Measurements from ENCODE around the gene PRKAG2. TPM values are rescaled to one million over a fixed set of nuclear protein-coding genes. Genes with fewer than 3 reads are reported as not detected.
"Not testable (repeated sequence)": the region's sequence is repeated elsewhere in the genome, so short reads cannot be mapped to it uniquely, and the experiment has no call there.

Gene PRKAG2
- total RNA-seq, 1 experiment from 2014 or later: 22.1 TPM

DNA sequence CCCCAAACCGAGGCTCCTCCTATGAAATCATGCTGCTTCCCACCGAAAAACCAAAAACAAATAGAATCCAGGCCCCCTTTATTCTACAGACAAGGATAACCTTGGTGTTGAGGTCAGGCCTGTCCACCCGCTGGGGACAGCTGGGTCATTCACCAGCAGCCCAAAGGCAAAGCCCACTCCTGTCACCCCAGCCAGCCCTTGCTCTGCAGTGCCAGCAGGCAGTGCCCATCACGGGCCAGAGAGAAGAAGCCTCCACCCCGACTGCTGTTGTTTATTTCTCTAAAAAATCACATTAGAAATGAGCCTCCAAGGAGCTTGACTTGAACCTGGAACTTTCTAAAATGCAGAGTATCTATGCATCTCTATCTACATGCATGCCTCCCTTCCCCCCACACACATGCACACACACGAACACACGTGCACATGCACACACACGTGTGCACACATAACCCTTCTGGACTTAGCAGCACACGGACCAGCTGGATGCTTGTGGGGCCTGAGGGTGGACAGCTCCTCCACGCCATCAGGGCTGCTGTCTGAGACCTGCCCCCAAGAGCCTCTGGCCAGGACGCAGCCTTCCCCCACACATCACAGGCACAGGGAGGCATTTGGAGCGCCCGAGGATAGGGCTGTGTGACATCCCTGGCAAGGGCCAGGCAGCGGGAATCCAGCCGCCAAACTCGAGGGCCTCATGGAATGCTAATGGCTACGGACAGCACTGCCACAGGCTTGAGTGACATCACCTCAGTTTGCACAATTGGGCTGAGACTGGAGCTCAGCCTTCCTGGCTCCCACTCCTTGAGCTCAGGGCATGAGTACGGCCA is 22.8 kb downstream of the PRKAG2 start:
- DNase-seq (ENCODE audit: extremely low read depth, low read depth): no peak

DNA sequence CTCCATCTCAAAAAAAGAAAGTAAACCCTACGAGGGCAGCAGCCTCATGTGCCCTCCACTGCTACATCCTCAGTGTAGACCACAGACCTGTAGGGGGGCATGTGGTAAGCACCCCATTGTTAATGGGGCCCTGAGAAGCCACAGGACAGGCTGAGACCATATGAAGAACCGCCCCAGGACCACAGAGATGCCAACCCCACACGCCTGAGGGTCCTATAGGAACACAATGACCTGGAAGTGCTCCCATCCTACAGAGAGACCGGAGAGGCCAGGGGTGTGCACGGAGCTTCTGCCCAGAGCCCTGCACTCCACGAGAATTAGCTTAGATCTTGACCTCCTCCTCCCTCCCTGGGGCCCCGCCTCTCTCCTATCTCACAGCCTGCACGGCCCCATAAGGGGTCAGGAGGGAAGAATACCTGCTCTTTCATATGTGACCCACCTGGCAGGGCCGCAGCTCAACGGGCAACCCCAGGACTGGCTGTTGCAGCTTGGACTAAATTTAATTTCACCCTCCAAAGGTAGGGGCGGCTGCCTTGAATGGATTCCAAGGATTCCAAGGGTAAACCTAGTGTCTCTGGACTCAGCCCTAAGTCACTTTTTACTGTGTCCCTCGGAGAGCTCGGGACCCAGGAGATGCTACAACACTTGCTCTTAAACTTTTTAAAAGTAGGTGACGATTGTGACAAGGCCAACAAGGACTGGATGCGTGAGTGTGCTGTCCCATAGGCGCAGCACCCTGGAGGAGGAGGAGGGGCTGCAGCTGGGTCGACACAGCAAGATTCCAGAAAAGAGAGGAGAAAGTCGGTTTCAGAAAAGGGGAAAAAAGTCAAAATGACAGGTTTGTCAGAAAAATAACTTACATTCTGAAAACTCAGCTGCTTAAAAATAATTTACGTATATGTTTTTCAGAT is 24.2 kb downstream of the PRKAG2 start:
- DNase-seq (ENCODE audit: extremely low read depth, low read depth): no peak

DNA sequence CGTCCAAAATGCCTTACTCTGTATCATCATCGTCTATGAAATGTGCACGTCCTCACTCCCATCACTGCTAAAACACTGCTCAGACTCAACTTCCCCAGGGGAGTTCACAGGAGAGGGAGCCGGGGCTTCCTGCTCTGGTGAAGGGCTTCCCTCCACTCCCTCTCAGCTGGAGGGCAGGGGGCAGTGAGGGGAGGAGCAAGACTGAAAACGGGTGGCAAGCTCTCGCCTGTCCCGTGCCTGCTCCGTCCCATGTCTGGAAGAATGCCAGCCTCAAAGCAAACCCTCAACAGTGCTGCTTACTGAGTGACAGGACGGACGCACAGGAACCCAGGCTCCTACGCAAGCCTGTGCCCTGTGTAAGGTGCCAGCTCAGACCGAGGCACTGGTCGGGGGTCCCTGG is 25.1 kb downstream of the PRKAG2 start:
- DNase-seq (ENCODE audit: extremely low read depth, low read depth): no peak

DNA sequence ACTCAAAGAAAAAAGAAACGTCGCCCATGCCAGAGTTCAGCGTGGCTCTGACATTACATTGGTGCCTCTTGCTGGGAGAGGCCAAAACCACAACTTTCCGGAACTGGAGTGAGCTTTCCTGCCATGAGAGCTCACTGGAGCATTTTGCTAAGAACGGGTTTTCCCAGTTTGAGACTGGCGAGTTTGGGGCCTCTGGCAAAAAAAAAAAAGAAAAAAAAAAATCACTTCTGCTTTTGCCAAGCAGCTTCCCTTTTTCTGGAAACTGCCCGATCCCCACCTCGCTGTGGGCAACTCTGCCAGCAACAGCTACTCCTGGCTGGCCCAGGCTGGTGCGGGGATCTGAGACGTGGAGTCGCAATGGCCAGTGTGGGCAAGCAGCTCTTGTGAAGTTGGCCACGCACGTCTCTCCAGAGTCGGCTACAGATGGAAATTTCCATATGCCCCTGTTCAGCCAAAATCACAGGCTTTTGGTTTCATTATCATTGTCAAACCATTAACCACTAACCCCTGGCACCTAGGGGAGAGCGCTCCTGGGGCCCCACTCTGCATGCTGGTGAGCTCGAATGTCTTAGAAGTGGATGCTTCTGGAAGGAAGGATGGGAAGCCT is 25.7 kb downstream of the PRKAG2 start:
- DNase-seq (ENCODE audit: extremely low read depth, low read depth): no peak

DNA sequence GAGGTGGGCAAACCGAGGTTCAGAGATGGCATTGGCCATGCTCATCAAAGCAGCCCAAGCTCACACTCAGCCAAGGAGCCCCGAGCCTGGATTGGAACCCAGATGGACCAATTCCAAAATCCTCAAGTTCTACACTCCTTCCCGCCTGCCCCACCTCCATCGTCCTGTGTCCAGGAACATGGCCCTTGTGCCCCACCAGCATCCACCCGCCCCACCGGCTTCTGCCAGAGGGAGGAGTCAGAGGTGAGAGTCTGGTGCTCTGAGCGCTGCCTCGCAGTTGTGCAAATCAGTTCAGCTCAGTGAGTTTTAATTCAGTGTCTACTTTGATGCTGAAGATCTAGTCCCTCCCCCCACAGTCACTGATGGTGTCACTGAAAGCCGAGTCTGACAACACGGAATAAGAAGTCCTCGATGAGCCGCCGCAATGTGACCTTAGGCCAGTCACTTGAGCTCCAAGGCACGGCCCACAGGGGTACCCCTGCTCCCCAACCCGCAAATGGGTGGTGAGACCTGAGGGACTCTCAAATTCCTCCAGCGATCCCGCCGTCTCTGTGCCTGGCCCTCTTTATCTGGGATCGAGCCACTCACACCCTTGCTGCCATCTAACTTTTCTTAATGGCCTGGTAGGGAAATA is 26.3 kb downstream of the PRKAG2 start:
- DNase-seq (ENCODE audit: extremely low read depth, low read depth): no peak

DNA sequence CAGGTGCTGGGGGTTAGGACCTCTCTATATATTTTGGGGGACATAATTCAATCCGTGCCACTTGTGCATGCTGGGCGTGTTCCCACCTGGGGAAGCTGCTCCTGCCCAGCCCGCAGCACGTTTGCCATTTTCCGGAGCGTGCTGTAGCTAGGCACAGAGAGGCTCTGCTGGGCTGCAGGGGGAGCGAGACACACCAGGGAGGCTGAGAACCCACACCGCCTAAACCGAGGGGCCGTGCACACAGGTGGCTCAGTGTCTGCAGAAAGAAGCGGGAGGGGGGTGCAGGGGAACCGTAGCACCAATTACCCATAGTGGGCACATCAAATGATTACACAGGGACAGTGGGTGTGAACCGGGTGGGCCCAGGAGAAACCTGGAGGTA is 27.0 kb downstream of the PRKAG2 start:
- DNase-seq (ENCODE audit: extremely low read depth, low read depth): no peak

DNA sequence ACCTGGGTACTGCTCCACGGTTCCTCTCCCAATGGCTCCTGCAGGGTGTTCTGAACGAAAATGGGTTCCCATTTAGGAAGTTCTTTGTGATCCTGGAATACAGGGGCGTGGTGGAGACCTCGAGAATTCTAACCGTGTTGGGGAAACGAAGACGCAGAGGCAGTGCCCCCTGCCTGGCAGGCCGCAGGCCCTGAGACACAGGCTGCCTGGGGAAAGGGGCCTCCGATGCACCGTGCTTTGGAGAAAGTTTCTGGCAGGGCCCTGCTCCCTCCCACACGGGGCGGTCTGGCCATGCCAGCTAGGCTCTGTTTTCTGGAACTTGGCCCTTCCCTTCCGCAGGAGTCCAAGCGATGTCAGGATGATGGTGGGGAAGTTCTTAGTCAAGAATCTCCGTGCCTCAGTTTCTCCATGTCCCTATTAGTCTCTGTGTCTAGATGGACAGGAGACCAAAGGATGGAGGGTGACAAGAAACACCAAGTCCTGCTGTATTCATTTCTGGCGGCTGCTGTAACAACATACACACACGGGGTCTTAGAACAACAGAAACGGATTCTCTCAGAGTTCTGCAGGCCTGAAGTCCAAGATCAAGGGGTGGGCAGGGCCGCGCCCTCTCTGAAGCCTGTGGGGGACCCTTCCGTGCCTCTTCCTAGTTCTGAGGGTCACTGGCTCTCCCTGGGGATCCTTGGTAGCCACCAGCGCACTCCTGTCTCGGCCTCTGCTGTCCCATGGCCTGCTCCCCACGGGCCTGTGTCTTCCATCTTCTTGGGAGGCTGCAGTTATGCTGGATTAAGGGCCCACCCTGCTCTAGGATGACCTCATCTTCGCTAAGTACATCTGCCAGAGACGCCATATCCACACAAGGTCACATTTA is 27.7 kb downstream of the PRKAG2 start:
- DNase-seq (ENCODE audit: extremely low read depth, low read depth): no peak

DNA sequence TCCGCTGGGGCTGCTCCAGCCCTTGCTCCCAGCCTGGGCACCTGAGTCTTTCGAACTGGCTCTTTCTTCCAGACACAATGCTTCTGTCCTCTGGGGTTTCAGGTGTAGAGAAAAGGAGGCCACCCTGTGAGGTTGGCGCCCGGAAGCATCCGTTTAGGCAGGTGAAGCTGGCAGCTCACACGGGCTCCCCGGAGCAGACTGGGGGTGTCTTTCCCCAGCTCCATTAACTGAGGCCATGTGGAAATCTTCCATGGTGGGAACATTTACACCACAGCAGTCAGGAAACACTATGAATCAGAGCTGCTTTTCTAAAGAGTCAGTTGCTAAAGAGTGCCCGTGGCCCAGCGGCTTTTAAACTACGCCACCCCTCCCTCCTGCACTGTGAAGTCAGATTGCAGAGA is 29.2 kb downstream of the PRKAG2 start:
- DNase-seq (ENCODE audit: extremely low read depth, low read depth): no peak

DNA sequence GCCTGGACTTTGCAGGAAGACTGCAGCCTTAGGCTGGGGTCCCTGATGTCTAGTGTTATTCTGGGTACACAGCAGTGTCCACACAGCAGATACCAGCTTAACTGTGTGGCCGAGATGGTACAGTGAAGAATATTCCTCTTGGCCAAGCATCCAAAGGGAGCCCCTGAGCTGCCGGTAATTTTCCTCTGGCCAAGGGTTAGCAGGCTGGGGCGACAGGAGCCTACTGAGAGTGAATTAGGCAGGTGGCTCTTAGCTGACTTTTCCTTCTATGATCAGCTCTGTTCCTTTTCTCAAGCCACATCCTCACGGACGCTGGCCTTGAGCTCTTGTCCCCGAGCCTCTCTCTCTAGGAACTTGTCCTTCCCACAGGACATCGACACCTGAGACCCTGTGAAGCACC is 29.8 kb downstream of the PRKAG2 start:
- no peak for DNase-seq (ENCODE audit: extremely low read depth, low read depth)

DNA sequence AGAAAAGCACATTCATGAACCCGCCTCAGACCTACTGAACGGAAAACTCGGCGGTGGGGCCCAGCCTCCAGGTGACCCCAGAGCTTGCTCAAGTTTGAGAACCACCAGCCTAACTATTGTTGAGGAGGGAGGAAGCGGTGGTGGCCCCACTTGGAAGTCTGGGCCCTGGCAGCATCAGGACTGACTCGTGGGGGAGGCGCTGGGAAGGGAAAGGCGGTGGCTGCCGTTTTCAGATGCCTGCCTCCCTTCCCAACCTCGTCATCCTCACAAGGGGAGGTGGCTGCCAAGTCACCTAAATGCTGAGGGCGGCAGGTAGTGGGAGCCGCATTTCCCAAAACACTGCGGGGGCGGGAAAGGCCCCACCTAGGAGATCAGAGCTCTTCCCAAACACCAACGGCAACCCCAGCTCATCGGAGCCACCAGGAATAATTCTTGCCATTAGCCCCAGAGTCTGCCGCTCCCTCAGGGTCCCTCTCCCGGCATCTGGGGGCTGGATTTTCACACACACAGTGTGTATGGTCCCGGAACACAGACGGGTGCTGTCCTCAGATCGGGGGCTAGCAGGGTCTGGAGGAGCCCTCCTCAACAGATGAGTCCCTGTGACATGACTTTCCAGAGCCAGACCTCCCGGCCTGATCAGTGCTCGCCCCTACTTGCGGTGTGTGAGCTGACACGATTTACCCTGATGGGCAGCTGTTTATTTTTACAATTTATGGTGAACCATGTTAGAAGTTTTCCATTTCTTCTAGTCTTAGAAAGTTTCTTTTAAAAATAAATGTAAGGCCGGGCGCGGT is 31.3 kb downstream of the PRKAG2 start:
- DNase-seq (ENCODE audit: extremely low read depth, low read depth): no peak

DNA sequence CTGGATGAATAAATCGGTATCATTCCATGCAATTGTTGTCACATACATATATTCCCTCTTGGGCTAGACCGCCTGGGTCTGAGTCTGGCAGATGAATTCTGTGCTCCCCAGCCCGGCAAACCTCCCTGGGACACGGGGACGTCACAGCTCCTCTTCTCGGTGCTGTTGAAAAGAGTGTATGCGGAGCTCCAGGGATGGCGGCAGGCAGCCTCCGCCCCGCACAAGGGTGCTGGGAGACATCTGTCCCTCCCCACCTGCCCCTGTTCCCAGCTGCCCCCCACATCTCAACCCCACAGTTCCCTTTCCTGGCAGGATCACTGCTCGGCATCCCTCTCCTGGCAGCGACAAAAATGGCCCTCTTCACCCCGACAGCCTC is 32.1 kb downstream of the PRKAG2 start:
- no peak for DNase-seq (ENCODE audit: extremely low read depth, low read depth)

DNA sequence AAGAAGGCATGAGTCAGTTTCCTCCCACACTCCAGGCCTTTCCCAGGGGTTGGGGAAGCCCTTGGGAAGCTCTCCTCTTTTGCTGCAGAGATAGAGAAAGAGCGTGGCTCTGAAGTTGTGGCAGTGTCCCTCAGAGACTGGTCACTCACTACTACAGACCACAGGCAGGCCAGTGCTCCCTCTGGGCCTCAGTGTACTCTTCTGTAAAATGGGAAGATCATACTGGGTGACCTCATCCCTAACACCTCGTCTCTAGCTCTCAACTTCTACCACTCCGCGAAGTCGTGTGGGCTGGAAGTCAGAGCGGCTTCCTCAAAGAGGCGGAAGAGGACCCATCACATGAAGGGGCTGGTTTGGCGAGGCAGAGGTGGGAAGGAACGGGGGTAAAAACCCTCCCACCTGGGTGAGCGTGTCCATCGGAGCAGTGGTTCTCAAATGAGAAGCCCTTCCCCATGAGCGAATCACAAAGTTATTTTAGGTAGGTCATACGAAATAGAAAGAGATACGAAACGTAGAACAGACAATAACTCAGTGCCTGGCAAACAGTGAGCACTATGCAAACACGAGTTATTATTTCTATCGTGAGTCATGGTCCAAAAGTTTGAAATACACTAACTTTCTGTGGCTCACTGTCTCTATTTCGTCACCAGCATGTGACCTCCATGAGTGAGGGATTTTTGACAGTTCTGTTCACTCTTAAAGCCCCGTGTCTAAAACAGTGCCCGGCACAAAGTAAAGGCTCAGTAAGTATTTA is 32.7 kb downstream of the PRKAG2 start:
- DNase-seq (ENCODE audit: extremely low read depth, low read depth): peak; percentile 14

DNA sequence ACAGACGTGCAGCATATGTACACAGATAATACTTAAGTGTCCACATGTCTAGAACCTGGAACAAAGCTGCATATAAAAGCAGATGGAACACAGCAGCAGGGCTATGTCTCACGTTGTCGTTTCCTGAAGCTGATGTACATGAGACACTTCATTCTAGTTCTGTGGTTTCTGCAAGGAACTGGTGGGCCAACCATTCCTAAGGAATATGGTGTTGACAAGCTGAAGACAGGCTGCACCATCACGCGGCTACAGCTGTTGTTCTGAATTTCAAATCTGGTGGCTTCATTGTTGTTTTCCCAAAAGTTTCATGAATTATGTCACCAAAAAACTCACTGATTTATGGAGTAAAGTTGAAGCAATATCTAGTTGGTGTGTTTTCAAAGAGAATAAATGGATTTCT is 33.7 kb downstream of the PRKAG2 start:
- DNase-seq (ENCODE audit: extremely low read depth, low read depth): no peak

DNA sequence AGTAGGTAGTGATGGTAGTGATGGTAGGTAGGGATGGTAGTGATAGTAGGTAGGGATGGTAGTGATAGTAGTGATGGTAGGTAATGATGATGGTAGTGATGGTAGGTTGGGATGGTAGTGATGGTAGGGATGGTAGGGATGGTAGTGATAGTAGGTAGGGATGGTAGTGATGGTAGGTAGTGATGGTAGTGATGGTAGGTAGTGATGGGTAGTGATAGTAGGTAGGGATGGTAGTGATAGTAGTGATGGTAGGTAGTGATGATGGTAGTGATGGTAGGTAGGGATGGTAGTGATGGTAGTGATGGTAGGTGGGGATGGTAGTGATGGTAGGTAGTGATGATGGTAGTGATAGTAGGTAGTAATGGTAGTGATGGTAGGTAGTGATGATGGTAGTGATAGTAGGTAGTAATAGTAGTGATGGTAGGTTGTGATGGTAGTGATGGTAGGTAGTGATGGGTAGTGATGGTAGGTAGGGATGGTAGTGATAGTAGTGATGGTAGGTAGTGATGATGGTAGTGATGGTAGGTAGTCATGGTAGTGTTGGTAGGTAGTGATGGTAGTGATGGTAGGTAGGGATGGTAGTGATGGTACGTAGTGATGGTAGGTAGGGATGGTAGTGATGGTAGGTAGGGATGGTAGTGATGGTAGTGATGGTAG is 35.4 kb downstream of the PRKAG2 start:
- DNase-seq (ENCODE audit: extremely low read depth, low read depth): not testable (repeated sequence)

DNA sequence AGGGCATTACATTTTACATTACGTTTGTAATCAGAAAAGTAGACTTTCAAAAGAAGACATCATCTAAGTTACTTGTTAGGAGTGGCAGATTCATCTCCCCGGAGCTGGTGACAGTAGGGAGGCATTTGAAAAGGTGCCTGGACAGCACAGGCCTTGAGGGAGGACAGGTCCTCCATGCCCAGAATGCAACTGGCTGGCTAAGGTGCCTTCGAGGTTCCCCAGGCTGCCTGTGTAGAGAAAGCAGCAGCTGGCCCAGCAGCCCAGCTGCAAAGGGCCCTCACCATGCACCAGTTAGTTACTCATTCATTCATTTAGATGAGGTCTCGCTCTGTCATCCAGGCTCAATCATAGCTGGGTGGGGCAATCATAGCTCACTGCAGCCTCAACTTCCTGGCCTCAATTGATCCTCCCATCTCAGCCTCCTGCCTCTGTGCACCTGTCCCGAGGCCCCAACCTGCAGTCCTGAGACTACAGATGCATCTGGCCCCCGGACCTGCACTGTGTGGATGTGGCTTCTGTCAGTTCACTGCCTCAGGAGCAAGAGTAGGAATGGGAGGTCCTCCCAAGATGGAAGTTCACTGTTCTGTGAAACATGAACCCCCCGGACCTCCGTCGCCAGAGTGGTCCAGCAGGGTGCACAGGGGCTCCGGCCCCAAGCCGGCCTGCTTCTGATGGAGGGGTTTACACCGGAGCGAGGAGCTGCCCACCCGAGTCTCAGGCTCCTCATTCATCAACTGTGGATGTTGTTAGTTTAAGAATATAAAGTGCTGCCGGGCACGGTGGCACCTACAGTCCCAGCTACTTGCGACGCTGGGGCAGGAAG is 36.6 kb downstream of the PRKAG2 start:
- DNase-seq (ENCODE audit: extremely low read depth, low read depth): no peak

DNA sequence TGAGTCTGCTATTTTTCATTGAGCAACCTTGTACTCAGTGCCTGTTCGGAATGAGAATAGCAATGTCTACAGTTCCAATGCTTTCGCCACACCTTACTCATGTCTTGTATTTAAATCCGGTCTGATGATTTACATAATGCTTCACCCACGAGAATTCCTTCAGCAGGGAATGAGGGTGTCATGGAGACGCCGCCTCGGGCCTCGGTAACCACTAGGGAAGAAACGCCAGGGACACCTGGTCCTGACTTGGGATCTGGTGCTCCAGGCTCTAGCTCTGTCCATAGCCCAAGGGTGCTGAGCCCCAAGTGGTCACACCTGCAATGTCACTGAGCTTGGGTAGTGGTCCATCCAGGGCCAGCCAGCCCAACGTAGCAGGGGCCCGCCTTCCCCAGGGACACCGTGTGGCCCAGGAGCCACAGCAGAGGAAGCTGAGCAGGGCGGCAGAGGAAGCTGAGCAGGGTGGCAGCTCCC is 37.4 kb downstream of the PRKAG2 start:
- no peak for DNase-seq (ENCODE audit: extremely low read depth, low read depth)

DNA sequence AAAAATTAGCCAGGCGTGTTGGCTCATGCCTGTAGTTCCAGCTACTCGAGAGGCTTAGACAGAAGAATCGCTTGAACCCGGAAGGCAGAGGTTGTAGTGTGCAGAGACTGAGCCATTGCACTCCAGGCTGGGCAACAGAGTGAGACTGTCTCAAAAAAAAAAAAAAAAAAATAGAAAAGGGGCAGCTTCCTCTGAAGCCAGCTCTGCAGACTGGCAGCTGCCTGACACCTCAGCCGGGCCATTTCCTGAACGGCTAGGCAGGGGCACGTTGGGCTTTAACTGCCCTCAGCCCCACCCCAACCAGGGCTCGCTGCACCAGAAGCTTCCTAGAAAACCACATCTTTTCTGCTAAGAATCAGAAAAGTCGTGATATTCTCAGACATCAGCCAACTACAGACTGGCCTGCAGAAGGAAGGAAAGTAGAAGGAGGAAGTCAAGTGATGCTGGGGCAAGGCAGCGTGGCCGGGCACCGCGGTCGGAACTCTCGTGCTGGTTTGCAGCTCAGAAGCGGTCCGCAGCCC is 38.0 kb downstream of the PRKAG2 start:
- no peak for DNase-seq (ENCODE audit: extremely low read depth, low read depth)
